K562 (cell line): Measurements from ENCODE around the gene SLC13A3. TPM values are rescaled to one million over a fixed set of nuclear protein-coding genes. Genes with fewer than 3 reads are reported as not detected.

Source experiments
- ATAC-seq: fragments of 200-7000 bp; cut with Tn5 transposase; 3 replicates; pipeline ENCODE4 v1.9.1; 2020; ENCODE audit warnings: moderate library complexity
- BruUV-seq: library from RNA; stranded (reverse); fragments of 400-500 nt; replicated peaks from 2 replicates; lab custom pipeline; 2021; lab: Mats Ljungman, UMichigan
- CTCF ChIA-PET: fragments of 300-600 bp; formaldehyde crosslinking; extraction: SDS; loops from one replicate; lab custom pipeline; 2021; ENCODE audit warnings: low intra/inter-chr PET ratio; lab: Yijun Ruan, JAX
- POLR2A ChIA-PET: fragments of 300-600, 350-650 bp; sonication (Branson Sonifier 250); formaldehyde crosslinking; extraction: SDS; loops from one replicate; lab custom pipeline; 2021; ENCODE audit warnings: antibody characterized with exemption, inconsistent platforms; lab: Yijun Ruan, JAX
- DNase-seq, 4 experiments: peaks; one replicate each; pipeline versions ENCODE4 v3.0.0 to v3.0.0-alpha.2; 2011 to 2018; ENCODE audit warnings: low spot score in 3 of 4, mixed read lengths in 3 of 4; ENCODE audit errors: extremely low read depth in 1 of 4
- FAIRE-seq: peaks from 2 replicates; lab custom pipeline; 2011; peaks lifted over from hg19 to GRCh38; lab: Jason Lieb, UNC
- H2AFZ ChIP-seq: 2 replicates; pipeline ENCODE4 v1.6.0; 2011; ENCODE audit warnings: low read depth, low read length, control low read depth, inconsistent platforms
- H3K27ac ChIP-seq: fragments of 200-600 bp; 3 replicates; pipeline ENCODE4 v1.8.0; 2011; ENCODE audit warnings: low read depth, mild to moderate bottlenecking, control low read depth, inconsistent platforms, low read length, moderate library complexity, mixed read lengths; ENCODE audit errors: extremely low read depth
- H3K27me3 ChIP-seq, 2 experiments: fragments of 300-600 bp in 1 of 2; 2 replicates in 1 of 2; 3 replicates in 1 of 2; pipeline versions ENCODE4 v1.6.0 to v1.8.0; 2011; ENCODE audit warnings: inconsistent platforms in 2 of 2, low read length in 2 of 2, mild to moderate bottlenecking in 1 of 2, mixed read lengths in 1 of 2, moderate library complexity in 1 of 2; ENCODE audit not compliant: control insufficient read depth in 2 of 2, insufficient read depth in 2 of 2
- H3K36me3 ChIP-seq: fragments of 300-600 bp; 3 replicates; pipeline ENCODE4 v1.8.0; 2011; ENCODE audit warnings: mild to moderate bottlenecking, low read length, inconsistent platforms; ENCODE audit not compliant: control insufficient read depth, insufficient read depth
- H3K4me1 ChIP-seq, 2 experiments: fragments of 200-600 bp in 1 of 2; replicated peaks in 1 of 2; 2 replicates in 1 of 2; 3 replicates in 1 of 2; pipeline versions ENCODE4 v1.5.1 to v1.8.0; 2011; ENCODE audit warnings: inconsistent platforms in 2 of 2, low read length in 2 of 2, mild to moderate bottlenecking in 1 of 2, mixed read lengths in 1 of 2, moderate library complexity in 1 of 2; ENCODE audit not compliant: control insufficient read depth in 2 of 2, insufficient read depth in 2 of 2
- H3K4me2 ChIP-seq: 2 replicates; pipeline ENCODE4 v1.6.1; 2011; ENCODE audit warnings: low read length, control low read depth, inconsistent platforms, mixed read lengths; ENCODE audit not compliant: insufficient read depth
- H3K4me3 ChIP-seq: fragments of 200-600 bp; sonication (generic), shearing (Covaris generic); 2 replicates; pipeline ENCODE4 v1.5.1; 2016; ENCODE audit warnings: control low read depth, inconsistent platforms
- H3K79me2 ChIP-seq: fragments of 200-600 bp; 3 replicates; pipeline ENCODE4 v1.8.0; 2011; ENCODE audit warnings: low read length, inconsistent platforms; ENCODE audit not compliant: control insufficient read depth, insufficient read depth
- H3K9ac ChIP-seq, 2 experiments: 2 replicates each; pipeline versions ENCODE4 v1.6.0 to v1.6.1; 2011; ENCODE audit warnings: low read depth in 2 of 2, low read length in 2 of 2, control low read depth in 1 of 2, inconsistent platforms in 1 of 2, mild to moderate bottlenecking in 1 of 2, mixed read lengths in 1 of 2; ENCODE audit not compliant: insufficient read depth in 1 of 2
- H3K9me1 ChIP-seq: one replicate; pipeline ENCODE4 v1.6.0; 2011; ENCODE audit warnings: inconsistent platforms, mild to moderate bottlenecking, low read length, moderate library complexity; ENCODE audit not compliant: control insufficient read depth, insufficient read depth
- H3K9me3 ChIP-seq: replicated peaks from 2 replicates; pipeline ENCODE4 v1.5.1; 2011; ENCODE audit warnings: low read depth, low read length, inconsistent platforms; ENCODE audit not compliant: control insufficient read depth, insufficient read depth
- H4K20me1 ChIP-seq: replicated peaks from 2 replicates; pipeline ENCODE4 v1.6.1; 2011; ENCODE audit warnings: low read length, inconsistent platforms, mixed read lengths; ENCODE audit not compliant: control insufficient read depth, insufficient read depth
- ADNP ChIP-seq: fragments of 200-800 bp; sonication (Bioruptor generic); IDR thresholded peaks from 2 replicates; pipeline ENCODE4 v1.6.1; 2016; ENCODE audit warnings: missing genetic modification characterization, missing compliant biosample characterization
- CBX5 ChIP-seq: IDR thresholded peaks from 2 replicates; pipeline ENCODE4 v1.6.1; 2014; ENCODE audit warnings: low read depth, borderline replicate concordance
- HLTF ChIP-seq: fragments of 450-650 bp; IDR thresholded peaks from 2 replicates; pipeline ENCODE4 v1.6.1; 2016
- LCOR ChIP-seq: sonication (generic); formaldehyde crosslinking; IDR thresholded peaks from 2 replicates; pipeline ENCODE4 v1.8.0; 2022; ENCODE audit warnings: mild to moderate bottlenecking, missing genetic modification reagents
- MEF2D ChIP-seq: conservative IDR thresholded peaks from 2 replicates; pipeline ENCODE4 v1.6.1; 2016; ENCODE audit warnings: low read depth, missing genetic modification characterization, missing compliant biosample characterization
- MTA2 ChIP-seq: fragments of 450-650 bp; IDR thresholded peaks from 2 replicates; pipeline ENCODE4 v1.6.1; 2016; ENCODE audit warnings: low read depth
- POLR2H ChIP-seq: IDR thresholded peaks from 2 replicates; pipeline ENCODE4 v1.6.1; 2016; ENCODE audit warnings: missing genetic modification characterization, low read depth, mild to moderate bottlenecking, control low read depth, missing compliant biosample characterization, moderate library complexity
- RUNX1 ChIP-seq: sonication (generic); IDR thresholded peaks from 2 replicates; pipeline ENCODE4 v1.6.1; 2016; ENCODE audit warnings: antibody characterized with exemption, low read depth
- YBX1 ChIP-seq: fragments of 450-650 bp; IDR thresholded peaks from 2 replicates; pipeline ENCODE4 v1.7.1; 2016; ENCODE audit warnings: mild to moderate bottlenecking
- ZBTB8A ChIP-seq: fragments of 450-650 bp; IDR thresholded peaks from 2 replicates; pipeline ENCODE4 v1.6.1; 2018; ENCODE audit warnings: mild to moderate bottlenecking, moderate library complexity; ENCODE audit not compliant: partially characterized antibody
- ZNF239 ChIP-seq: fragments of 250-450 bp; sonication (Bioruptor Pico); IDR thresholded peaks from 2 replicates; pipeline ENCODE4 v1.4.0; 2020; ENCODE audit warnings: mild to moderate bottlenecking
- ZNF282 ChIP-seq: sonication (generic); formaldehyde crosslinking; IDR thresholded peaks from 2 replicates; pipeline ENCODE4 v1.8.1; 2023; ENCODE audit warnings: missing genetic modification reagents
- ZNF77 ChIP-seq: fragments of 250-450 bp; sonication (Bioruptor Pico); IDR thresholded peaks from 2 replicates; pipeline ENCODE4 v1.5.0; 2020
- WGBS: fragments of 100-300 bp; shearing (Covaris generic); methylation state at CpG from one replicate; pipeline ENCODE4 v1.1.6; 2016; ENCODE audit warnings: low coverage, mixed read lengths; ENCODE audit not compliant: insufficient coverage; ENCODE audit errors: missing lambda C conversion rate; 5-methylcytosine and 5-hydroxymethylcytosine counted together
- in situ Hi-C: fragments of 300-500 bp; cut with MboI; formaldehyde crosslinking; loops from 4 replicates; pipeline ENCODE4 v1.15.0; 2018; ENCODE audit warnings: inconsistent platforms, mixed read lengths
- intact Hi-C: fragments of 100-400 bp; cut with micrococcal nuclease; formaldehyde crosslinking; loops from 2 replicates; pipeline ENCODE4 v1.14.2; 2022
- polyA plus RNA-seq, 8 experiments: library from polyadenylated mRNA; depleted of rRNA in 4 of 8; stranded (reverse) in 5 of 8; unstranded in 3 of 8; fragments of >200 nt; fragmentation: Nextera tagmentation in 2 of 8; fragmentation: Illumina TruSeq in 1 of 8; extraction: Ambion mirVana in 2 of 8; extraction: Trizol in 1 of 8; gene quantifications; 2 replicates each; pipeline versions ENCODE4 v1.2.1 to v1.2.3, GENCODE V29; 2011 to 2014; ENCODE audit warnings: inconsistent platforms in 1 of 8, missing spikeins in 1 of 8
- total RNA-seq, 7 experiments: library from RNA; depleted of rRNA in 6 of 7; stranded (reverse); fragments of >200 nt in 6 of 7; fragmentation: Illumina TruSeq in 2 of 7; extraction: Trizol in 2 of 7; gene quantifications; 2 replicates each; pipeline versions ENCODE4 v1.2.1 to v1.2.3, GENCODE V29; 2011 to 2021; ENCODE audit warnings: low replicate concordance in 1 of 7
- TF ChIP-seq, protein P1 (sequence below): fragments of 450-650 bp; formaldehyde crosslinking; IDR thresholded peaks from 2 replicates; pipeline ENCODE4 v1.4.0; 2020; ENCODE audit warnings: mild to moderate bottlenecking
- TF ChIP-seq, protein P2 (sequence below): sonication (generic); formaldehyde crosslinking; IDR thresholded peaks from 2 replicates; pipeline ENCODE4 v1.8.0; 2022; ENCODE audit warnings: missing genetic modification reagents, mild to moderate bottlenecking, moderate library complexity, borderline replicate concordance
- TF ChIP-seq, protein P3 (sequence below): fragments of 250-450 bp; sonication (Bioruptor Pico); IDR thresholded peaks from 2 replicates; pipeline ENCODE4 v1.8.0; 2022; ENCODE audit warnings: inconsistent platforms

SLC13A3 gene
- total and polyA plus RNA-seq, 9 of the 15 experiments (the other 6 are each of a cell fraction or from before 2014, with no cell fraction given), result 5.5 to 16.4 (median 8.5) TPM

DNA sequence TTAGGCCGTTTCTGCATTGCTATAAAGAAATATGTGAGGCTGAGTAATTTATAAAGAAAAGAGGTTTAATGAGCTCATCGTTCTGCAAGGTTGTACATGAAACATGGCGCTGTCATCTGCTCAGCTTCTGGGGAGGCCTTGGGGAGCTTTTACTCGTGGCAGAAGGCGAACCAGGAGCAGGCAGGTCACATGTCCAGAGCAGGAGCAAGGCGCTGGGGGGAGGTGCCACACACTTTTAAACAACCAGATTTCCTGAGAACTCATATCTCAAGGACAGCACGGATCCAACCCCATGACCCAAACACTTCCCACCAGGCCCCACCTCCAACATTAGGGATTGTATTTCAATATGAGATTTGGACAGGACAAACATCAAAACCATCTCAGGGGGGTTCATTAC lies 6.4 kb upstream of the SLC13A3 start:
- 56% methylated on average over 7 of the region's 7 CpGs for WGBS
- Histone ChIP-seq H3K9me1 (no peaks in the 10 kb centered on the region), H3K79me2 (no peaks in the 10 kb centered on the region), H3K4me3 (no peak overlapping the region), H3K9me3 (no peaks in the 10 kb centered on the region), H3K27me3 (no peaks in the 10 kb centered on the region), H3K27ac (no peak overlapping the region), H3K4me1 (no peaks in the 10 kb centered on the region; a peak in 1 of 5 replicates), H4K20me1 (no peaks in the 10 kb centered on the region), H3K9ac (no peak overlapping the region), H2AFZ (no peak overlapping the region), H3K4me2 (no peak overlapping the region), H3K36me3 (no peaks in the 10 kb centered on the region)
- no peak for FAIRE-seq
- ATAC-seq, result no peak
- CTCF ChIA-PET, result no interaction called here
- in situ Hi-C loops (no loop called here), intact Hi-C loops (no loop called here)
- DNase-seq, result no peak
- no peak for TF ChIP-seq CBX5
- TF ChIP-seq, protein P1, sequence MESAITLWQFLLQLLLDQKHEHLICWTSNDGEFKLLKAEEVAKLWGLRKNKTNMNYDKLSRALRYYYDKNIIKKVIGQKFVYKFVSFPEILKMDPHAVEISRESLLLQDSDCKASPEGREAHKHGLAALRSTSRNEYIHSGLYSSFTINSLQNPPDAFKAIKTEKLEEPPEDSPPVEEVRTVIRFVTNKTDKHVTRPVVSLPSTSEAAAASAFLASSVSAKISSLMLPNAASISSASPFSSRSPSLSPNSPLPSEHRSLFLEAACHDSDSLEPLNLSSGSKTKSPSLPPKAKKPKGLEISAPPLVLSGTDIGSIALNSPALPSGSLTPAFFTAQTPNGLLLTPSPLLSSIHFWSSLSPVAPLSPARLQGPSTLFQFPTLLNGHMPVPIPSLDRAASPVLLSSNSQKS (CRISPR knock-in tag), result no peak
- no peak for TF ChIP-seq ADNP (tag)
- no peak for TF ChIP-seq MTA2
- TF ChIP-seq YBX1, result no peak
- BruUV-seq, result no TSS peak
- POLR2A ChIA-PET, result interaction anchor here (0.6 to 1.0 kb wide), 3 partner anchors 13 to 573 kb away, joined by 3 read pairs; no protein-coding TSS in a partner anchor

DNA sequence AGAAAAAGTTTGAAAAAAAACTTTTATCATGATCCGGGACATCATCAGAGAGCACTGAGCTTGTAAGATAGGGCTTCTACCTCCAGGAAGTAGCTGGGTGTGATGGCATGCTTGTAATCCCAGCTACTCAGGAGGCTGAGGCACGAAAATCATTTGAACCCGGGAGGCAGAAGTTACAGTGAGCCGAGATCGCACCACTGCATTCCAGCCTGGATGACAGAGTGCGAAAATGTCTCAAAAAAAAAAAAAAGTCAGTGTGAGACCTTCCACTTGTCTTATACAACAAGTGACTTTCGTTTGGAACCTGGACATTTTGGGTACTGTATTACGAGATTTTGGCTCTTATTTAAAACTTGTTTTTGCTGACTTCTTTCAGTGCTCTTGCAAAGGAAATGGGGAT lies 5.9 kb upstream of the SLC13A3 start:
- in situ Hi-C loops (no loop called here), intact Hi-C loops (no loop called here)
- H3K36me3 ChIP-seq, result no peaks in the 10 kb centered on the region
- no peaks in the 10 kb centered on the region for H3K9me1 ChIP-seq
- H3K9me3 ChIP-seq, result no peaks in the 10 kb centered on the region
- H4K20me1 ChIP-seq, result no peaks in the 10 kb centered on the region
- ATAC-seq, result no peak
- no peak overlapping the region for H2AFZ ChIP-seq
- DNase-seq, result no peak
- no peak overlapping the region for H3K4me2 ChIP-seq
- POLR2A ChIA-PET, result interaction anchor here (0.5 kb wide), 1 partner anchor 20 kb away, joined by 4 read pairs; no protein-coding TSS in a partner anchor
- no peak overlapping the region for H3K9ac ChIP-seq
- no peaks in the 10 kb centered on the region; a peak in 1 of 5 replicates for H3K4me1 ChIP-seq
- FAIRE-seq, result no peak
- no peaks in the 10 kb centered on the region for H3K79me2 ChIP-seq
- BruUV-seq, result no TSS peak
- CTCF ChIA-PET, result no interaction called here
- H3K27ac ChIP-seq, result no peak overlapping the region
- no peak overlapping the region for H3K4me3 ChIP-seq
- no peaks in the 10 kb centered on the region for H3K27me3 ChIP-seq
- WGBS, result 63% methylated on average over 8 of the region's 8 CpGs
- no peak for TF ChIP-seq ZNF77 (CRISPR knock-in tag)
- no peak for TF ChIP-seq ZNF239 (CRISPR knock-in tag)
- no peak for TF ChIP-seq ZNF282 (CRISPR knock-in tag)
- TF ChIP-seq, protein P2, sequence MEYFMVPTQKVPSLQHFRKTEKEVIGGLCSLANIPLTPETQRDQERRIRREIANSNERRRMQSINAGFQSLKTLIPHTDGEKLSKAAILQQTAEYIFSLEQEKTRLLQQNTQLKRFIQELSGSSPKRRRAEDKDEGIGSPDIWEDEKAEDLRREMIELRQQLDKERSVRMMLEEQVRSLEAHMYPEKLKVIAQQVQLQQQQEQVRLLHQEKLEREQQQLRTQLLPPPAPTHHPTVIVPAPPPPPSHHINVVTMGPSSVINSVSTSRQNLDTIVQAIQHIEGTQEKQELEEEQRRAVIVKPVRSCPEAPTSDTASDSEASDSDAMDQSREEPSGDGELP, result no peak
- TF ChIP-seq HLTF, result no peak
- TF ChIP-seq, protein P3, sequence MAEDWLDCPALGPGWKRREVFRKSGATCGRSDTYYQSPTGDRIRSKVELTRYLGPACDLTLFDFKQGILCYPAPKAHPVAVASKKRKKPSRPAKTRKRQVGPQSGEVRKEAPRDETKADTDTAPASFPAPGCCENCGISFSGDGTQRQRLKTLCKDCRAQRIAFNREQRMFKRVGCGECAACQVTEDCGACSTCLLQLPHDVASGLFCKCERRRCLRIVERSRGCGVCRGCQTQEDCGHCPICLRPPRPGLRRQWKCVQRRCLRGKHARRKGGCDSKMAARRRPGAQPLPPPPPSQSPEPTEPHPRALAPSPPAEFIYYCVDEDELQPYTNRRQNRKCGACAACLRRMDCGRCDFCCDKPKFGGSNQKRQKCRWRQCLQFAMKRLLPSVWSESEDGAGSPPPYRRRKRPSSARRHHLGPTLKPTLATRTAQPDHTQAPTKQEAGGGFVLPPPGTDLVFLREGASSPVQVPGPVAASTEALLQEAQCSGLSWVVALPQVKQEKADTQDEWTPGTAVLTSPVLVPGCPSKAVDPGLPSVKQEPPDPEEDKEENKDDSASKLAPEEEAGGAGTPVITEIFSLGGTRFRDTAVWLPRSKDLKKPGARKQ (CRISPR knock-in tag), result no peak
- TF ChIP-seq POLR2H (tag), result no peak
- TF ChIP-seq MEF2D (tag), result no peak
- no peak for TF ChIP-seq LCOR (CRISPR knock-in tag)
- TF ChIP-seq ZBTB8A, result no peak
- TF ChIP-seq RUNX1, result no peak
